Measurements from ENCODE around the gene CRTC3.

The CRTC3 gene

GRCh38 chr15:90638201-90638691, 108.5 kb downstream of the CRTC3 start:
- Histone ChIP-seq H3K4me2 (ENCODE audit: low read length) (no peak overlapping the region), H3K4me1 (no peaks in the 10 kb centered on the region), H3K4me3 (ENCODE audit: low read depth, low read length) (no peak overlapping the region), H3K27ac (no peak overlapping the region), H3K36me3 (ENCODE audit: control insufficient read depth, insufficient read depth, low read length) (no peaks in the 10 kb centered on the region), H3K79me2 (no peaks in the 10 kb centered on the region), H3K9ac (no peak overlapping the region), H2AFZ (no peak overlapping the region), H3K27me3 (ENCODE audit: control insufficient read depth, insufficient read depth, low read length) (no peaks in the 10 kb centered on the region), H3K9me3 (ENCODE audit: control insufficient read depth, low read length) (no peaks in the 10 kb centered on the region)
- TF ChIP-seq, protein P1, sequence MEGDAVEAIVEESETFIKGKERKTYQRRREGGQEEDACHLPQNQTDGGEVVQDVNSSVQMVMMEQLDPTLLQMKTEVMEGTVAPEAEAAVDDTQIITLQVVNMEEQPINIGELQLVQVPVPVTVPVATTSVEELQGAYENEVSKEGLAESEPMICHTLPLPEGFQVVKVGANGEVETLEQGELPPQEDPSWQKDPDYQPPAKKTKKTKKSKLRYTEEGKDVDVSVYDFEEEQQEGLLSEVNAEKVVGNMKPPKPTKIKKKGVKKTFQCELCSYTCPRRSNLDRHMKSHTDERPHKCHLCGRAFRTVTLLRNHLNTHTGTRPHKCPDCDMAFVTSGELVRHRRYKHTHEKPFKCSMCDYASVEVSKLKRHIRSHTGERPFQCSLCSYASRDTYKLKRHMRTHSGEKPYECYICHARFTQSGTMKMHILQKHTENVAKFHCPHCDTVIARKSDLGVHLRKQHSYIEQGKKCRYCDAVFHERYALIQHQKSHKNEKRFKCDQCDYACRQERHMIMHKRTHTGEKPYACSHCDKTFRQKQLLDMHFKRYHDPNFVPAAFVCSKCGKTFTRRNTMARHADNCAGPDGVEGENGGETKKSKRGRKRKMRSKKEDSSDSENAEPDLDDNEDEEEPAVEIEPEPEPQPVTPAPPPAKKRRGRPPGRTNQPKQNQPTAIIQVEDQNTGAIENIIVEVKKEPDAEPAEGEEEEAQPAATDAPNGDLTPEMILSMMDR (IDR thresholded peaks at IDR 0.05), result no peak

- no peak overlapping the region for H3K27ac ChIP-seq
- no peaks in the 10 kb centered on the region for H3K4me1 ChIP-seq
- H3K36me3 ChIP-seq (ENCODE audit: control insufficient read depth, insufficient read depth, low read length), result no peaks in the 10 kb centered on the region
- H3K4me2 ChIP-seq (ENCODE audit: low read length), result no peak overlapping the region
- H3K9me3 ChIP-seq (ENCODE audit: control insufficient read depth, low read length), result no peaks in the 10 kb centered on the region
- H3K79me2 ChIP-seq, result no peaks in the 10 kb centered on the region
- TF ChIP-seq, protein P1 (IDR thresholded peaks at IDR 0.05), result no peak
- H3K27me3 ChIP-seq (ENCODE audit: control insufficient read depth, insufficient read depth, low read length), result no peaks in the 10 kb centered on the region
- no peak overlapping the region for H3K4me3 ChIP-seq (ENCODE audit: low read depth, low read length)
- H2AFZ ChIP-seq, result no peak overlapping the region
- no peak overlapping the region for H3K9ac ChIP-seq
Observed at GRCh38 chr15:90638963-90639362, 109.2 kb downstream of the CRTC3 start.

DNA sequence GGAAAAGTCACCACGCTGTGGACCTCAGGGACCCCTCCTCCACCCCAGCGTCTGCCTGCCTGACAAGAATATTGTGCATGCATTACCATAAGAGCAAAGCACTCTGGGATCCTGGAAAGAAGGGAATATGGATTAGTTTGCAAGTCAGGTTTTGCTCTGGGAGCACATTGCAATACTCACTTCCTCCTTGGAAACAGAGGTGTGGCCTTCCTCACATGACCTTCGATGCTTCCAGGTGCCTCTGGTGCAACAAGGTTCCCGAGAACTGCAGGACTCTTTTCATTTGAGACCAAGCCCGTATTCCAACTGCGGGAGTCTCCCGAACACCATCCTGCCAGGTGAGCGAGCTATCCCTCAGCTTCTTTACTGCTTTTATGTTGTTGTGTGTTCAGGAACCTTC, 111.1 kb downstream of the CRTC3 start:
- Histone ChIP-seq H3K27ac (no peak overlapping the region), H3K36me3 (ENCODE audit: control insufficient read depth, insufficient read depth, low read length) (no peaks in the 10 kb centered on the region), H3K4me2 (ENCODE audit: low read length) (no peak overlapping the region), H3K9ac (no peak overlapping the region), H3K79me2 (no peaks in the 10 kb centered on the region), H3K9me3 (ENCODE audit: control insufficient read depth, low read length) (no peaks in the 10 kb centered on the region), H3K4me3 (ENCODE audit: low read depth, low read length) (no peak overlapping the region), H2AFZ (no peak overlapping the region), H3K4me1 (no peaks in the 10 kb centered on the region), H3K27me3 (ENCODE audit: control insufficient read depth, insufficient read depth, low read length) (no peaks in the 10 kb centered on the region)
- TF ChIP-seq, protein P1 (IDR thresholded peaks at IDR 0.05), result no peak

- Histone ChIP-seq H2AFZ (no peak overlapping the region), H3K4me2 (ENCODE audit: low read length) (no peak overlapping the region), H3K27ac (no peak overlapping the region), H3K79me2 (no peaks in the 10 kb centered on the region), H3K4me3 (ENCODE audit: low read depth, low read length) (no peak overlapping the region), H3K36me3 (ENCODE audit: control insufficient read depth, insufficient read depth, low read length) (no peaks in the 10 kb centered on the region), H3K27me3 (ENCODE audit: control insufficient read depth, insufficient read depth, low read length) (no peaks in the 10 kb centered on the region), H3K9ac (no peak overlapping the region), H3K4me1 (no peaks in the 10 kb centered on the region), H3K9me3 (ENCODE audit: control insufficient read depth, low read length) (no peaks in the 10 kb centered on the region)
- TF ChIP-seq, protein P1 (IDR thresholded peaks at IDR 0.05), result no peak
Observed at GRCh38 chr15:90641581-90642463, 112.1 kb downstream of the CRTC3 start.

Measured in parathyroid adenoma (tissue), 2 donors.